RWPE1 (cell line): ENCODE data around the gene LCN2.

Source experiments
- CTCF ChIA-PET: fragments of 350-600 bp; sonication (Branson Sonifier 250); formaldehyde crosslinking; extraction: SDS; loops from one replicate; lab custom pipeline; 2021; lab: Yijun Ruan, JAX
- POLR2A ChIA-PET: fragments of 400-600 bp; formaldehyde crosslinking; extraction: SDS; loops from one replicate; lab custom pipeline; 2020; ENCODE audit warnings: antibody characterized with exemption; ENCODE audit not compliant: low non-redundant PET; lab: Yijun Ruan, JAX
- DNase-seq: peaks from one replicate; pipeline ENCODE4 v3.0.0; 2012; ENCODE audit warnings: low spot score
- H3K27ac ChIP-seq: fragments of 450-650 bp; 2 replicates; pipeline ENCODE4 v1.5.1; 2017
- TF ChIP-seq, protein P1 (sequence below): fragments of 450-650 bp; conservative IDR thresholded peaks from 2 replicates; pipeline ENCODE4 v1.5.1; 2017; ENCODE audit warnings: low read depth, mild to moderate bottlenecking

Gene LCN2

DNA sequence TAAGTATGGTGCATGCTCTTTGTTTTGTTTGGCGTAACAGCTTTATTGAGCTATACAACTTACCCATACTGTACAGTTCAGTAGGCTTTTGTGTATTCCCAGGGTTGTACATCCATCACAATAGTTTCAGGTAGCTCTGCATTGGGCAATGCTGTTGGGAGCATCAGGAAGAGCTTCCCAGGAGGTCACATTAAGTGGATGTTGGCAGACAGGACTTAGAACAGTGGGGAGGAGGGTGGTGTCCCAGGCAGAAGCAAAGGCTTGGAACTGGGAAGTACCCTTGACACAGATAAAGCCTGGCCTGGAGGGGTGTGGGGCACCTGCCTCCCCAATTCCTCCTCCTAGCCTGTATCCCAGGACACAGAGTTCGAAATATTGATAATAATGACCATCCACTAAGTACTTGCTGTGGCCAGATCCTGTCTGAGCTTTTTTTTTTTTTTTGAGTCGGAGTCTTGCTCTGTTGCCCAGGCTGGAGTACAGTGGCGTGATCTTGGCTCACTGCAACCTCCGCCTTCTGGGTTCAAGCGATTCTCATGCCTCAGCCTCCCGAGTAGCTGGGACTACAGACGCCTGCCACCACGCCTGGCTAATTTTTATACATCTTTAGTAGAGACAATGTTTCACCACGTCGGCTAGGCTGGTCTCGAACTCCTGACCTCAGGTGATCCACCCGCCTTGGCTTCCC is 12.1 kb downstream of the LCN2 start:
- peak overlapping the region; percentile 69 for H3K27ac ChIP-seq
- DNase-seq: no peak
- TF ChIP-seq, protein P1, sequence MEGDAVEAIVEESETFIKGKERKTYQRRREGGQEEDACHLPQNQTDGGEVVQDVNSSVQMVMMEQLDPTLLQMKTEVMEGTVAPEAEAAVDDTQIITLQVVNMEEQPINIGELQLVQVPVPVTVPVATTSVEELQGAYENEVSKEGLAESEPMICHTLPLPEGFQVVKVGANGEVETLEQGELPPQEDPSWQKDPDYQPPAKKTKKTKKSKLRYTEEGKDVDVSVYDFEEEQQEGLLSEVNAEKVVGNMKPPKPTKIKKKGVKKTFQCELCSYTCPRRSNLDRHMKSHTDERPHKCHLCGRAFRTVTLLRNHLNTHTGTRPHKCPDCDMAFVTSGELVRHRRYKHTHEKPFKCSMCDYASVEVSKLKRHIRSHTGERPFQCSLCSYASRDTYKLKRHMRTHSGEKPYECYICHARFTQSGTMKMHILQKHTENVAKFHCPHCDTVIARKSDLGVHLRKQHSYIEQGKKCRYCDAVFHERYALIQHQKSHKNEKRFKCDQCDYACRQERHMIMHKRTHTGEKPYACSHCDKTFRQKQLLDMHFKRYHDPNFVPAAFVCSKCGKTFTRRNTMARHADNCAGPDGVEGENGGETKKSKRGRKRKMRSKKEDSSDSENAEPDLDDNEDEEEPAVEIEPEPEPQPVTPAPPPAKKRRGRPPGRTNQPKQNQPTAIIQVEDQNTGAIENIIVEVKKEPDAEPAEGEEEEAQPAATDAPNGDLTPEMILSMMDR: no peak
- POLR2A ChIA-PET: interaction anchor here (0.7 to 2.3 kb wide), 3 partner anchors 16 to 33 kb away, joined by 3 to 7 read pairs (median 3); no protein-coding TSS in a partner anchor
- CTCF ChIA-PET: interaction anchor here (0.6 to 1.3 kb wide), 3 partner anchors 37 to 1267 kb away, joined by 3 to 5 read pairs (median 3); no protein-coding TSS in a partner anchor

DNA sequence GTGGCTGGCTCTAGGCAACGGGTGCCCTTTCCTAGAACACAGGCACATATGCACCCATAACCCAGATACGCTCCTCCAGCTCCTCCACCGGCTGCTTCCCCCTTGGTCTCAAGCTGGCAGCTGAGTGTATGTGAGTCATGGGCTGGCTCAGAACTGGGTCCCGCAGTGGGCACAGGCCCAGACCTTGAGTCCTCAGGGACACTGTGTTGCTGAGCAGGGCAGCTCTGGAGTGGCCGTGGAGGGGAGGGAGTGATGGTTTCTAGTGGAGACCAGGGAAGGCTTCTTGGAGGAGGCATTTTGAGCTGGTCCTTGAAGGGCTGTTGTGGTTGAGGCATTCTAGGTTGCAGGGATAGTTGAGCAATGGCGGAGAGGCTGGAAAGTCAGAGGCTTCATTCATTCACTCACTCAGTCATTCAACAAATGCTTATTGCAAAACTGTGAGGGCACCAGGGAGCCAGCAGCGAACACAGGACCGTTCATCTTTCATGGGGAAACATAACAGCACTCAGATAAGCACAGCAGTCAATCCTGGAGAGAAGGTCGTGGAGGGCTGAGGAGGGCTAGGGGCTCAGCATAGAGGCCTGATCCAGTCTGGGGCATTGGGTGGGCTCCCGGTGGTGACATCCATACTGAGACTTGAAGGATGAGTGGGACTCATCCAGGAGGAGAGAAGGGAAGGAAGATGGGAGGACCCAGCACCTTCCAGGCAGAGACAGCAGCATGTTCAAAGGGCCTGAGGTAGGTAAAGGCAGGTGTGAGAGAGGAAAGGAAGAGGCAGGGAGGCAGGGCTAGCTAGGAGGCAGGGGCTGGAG is 13.2 kb downstream of the LCN2 start:
- CTCF ChIA-PET: interaction anchor here (0.6 kb wide), 1 partner anchor 212 kb away, joined by 4 read pairs; no protein-coding TSS in a partner anchor
- POLR2A ChIA-PET: interaction anchor here (0.6 to 0.9 kb wide), 3 partner anchors 17 to 26 kb away, joined by 3 to 6 read pairs (median 4); no protein-coding TSS in a partner anchor

DNA sequence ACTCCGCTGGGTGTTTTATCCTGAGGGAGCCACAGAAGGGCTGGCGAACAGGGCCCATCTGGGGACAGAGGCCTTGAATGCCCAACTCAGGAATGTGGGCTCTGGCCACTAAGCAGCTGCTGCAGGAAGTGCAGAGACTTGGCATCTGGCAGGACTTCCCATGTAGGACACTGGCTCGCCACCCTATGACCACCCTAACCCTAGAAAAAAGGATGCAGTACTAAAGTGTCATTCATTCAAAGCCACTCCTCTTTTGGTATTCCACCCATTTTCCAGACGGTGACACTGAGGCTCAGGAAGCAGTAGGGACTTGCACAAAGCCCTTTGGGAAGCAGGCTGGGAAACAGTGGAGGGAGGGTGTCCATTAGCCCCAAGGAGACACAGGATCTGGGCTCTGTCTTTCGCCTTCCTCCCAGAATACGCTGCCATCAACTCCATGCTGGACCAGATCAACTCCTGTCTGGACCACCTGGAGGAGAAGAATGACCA is 13.8 kb downstream of the LCN2 start:
- ChIA-PET CTCF (interaction anchor here (0.6 kb wide), 1 partner anchor 211 kb away, joined by 4 read pairs; no protein-coding TSS in a partner anchor), POLR2A (no interaction called here)
- peak overlapping the region; percentile 69 for H3K27ac ChIP-seq
- TF ChIP-seq, protein P1: no peak
- no peak for DNase-seq

More for the DNA sequence above, 13.2 kb downstream of the LCN2 start:
- H3K27ac ChIP-seq: peak overlapping the region; percentile 69
- TF ChIP-seq, protein P1: no peak
- DNase-seq: no peak

DNA sequence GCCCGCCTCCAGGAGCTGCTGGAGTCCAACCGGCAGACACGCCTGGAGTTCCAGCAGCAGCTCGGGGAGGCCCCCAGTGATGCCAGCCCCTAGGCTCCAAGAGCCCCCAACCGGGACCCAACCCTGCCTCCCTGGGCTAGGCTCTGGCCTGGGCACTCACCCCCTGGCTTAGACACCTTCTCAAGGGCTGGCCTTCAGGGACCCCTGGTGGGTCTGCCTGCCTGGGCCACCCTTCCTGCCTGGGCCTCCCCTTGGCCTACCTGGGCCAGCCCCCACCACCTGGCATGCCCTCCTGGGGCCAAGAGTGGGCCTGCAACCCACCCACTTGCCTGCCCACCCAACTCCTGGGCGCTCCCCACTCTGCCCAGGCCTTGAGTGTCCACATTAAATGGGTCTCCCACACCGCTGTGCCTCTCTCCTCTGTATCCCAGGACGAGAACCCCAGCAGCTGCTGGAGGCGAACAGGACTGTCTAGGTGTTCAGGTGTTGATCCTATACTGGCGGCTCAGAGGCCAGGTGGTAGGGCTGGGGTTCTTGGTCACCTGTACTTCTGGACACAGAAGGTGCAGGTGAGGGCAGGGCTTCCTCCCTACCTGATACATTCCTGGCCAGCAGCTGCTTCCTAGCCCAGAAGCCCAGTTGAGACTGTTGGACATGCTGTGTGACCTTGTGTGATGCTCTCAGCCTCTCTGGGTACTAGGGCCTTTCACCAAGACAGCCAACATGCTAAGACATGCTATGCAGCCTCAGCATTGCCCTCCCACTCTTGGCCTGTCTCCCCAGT is 14.5 kb downstream of the LCN2 start:
- no peak for DNase-seq
- ChIA-PET POLR2A (interaction anchor here (0.5 kb wide), 1 partner anchor 142 kb away, joined by 5 read pairs; no protein-coding TSS in a partner anchor), CTCF (interaction anchor here (0.7 kb wide), 1 partner anchor 24 kb away, joined by 3 read pairs; no protein-coding TSS in a partner anchor)
- H3K27ac ChIP-seq: peak overlapping the region; percentile 69
- TF ChIP-seq, protein P1: no peak

DNA sequence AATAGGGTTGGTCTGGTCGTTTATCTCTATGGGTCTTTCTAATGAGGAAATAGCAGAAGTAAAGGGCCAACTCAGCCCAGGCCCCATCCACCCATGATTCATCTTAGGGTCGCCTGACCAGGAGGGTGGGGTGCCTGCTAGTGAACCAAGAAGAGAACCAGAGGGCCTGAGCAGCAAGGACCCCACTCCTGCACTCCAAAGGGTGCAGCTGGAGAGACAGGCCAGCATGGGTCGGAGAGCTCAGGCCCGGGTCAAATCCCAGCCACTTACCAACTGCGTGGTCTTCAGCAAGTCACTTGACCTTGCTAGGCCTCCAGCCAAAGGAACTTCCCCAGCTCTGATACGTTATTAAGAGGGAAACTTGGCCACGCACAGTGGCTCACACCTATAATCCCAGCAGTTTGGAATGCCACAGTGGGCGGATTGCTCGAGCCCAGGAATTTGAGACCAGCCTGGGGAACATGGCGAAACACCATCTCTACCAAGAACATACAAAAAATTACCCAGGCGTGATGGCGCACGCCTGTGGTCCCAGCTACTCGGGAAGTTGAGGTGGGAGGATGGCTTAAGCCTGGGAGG is 15.1 kb downstream of the LCN2 start:
- POLR2A ChIA-PET: interaction anchor here (0.5 kb wide), 1 partner anchor 142 kb away, joined by 5 read pairs; no protein-coding TSS in a partner anchor
- peak overlapping the region; percentile 69 for H3K27ac ChIP-seq
- TF ChIP-seq, protein P1: no peak
- DNase-seq: no peak
- CTCF ChIA-PET: interaction anchor here (0.7 kb wide), 1 partner anchor 23 kb away, joined by 3 read pairs; no protein-coding TSS in a partner anchor
